Mammary epithelial cell (primary cell): Measurements from ENCODE around the gene ALKBH7.

Source experiments
- EZH2 ChIP-seq: IDR thresholded peaks from 2 replicates; pipeline ENCODE4 v1.6.1; 2012; ENCODE audit warnings: low read length, inconsistent platforms, borderline replicate concordance
- TF ChIP-seq, protein P1 (sequence below), 2 donors: IDR thresholded peaks in 1 of 2; conservative IDR thresholded peaks in 1 of 2; 2 replicates each; pipeline ENCODE4 v1.5.1; 2011 to 2012; ENCODE audit warnings: inconsistent platforms in 2 of 2, low read length in 2 of 2, mild to moderate bottlenecking in 2 of 2, control low read depth in 1 of 2, low read depth in 1 of 2; ENCODE audit not compliant: insufficient read depth in 1 of 2; ENCODE audit errors: extremely low read depth in 1 of 2

DNA sequence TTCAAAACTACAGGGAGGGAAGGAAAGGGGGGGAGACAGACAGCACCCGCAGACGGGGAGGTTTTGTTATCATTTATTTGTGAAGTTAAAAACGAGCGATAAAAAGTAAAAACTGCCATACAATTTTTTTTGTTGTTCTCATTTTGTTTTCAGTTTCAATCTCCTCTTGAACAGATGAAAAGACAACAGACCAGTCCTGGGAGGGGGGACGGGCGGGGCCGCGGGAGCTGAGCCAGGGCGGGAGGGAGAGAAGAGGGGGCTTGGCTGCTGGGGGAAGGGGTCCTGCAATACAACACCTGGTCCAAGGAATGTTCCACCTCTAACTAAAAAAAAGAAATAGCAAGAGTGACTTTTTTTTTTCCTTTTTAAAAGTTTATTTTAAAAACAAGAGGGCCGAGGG, 40.7 kb downstream of the ALKBH7 start:
- TF ChIP-seq, protein P1, sequence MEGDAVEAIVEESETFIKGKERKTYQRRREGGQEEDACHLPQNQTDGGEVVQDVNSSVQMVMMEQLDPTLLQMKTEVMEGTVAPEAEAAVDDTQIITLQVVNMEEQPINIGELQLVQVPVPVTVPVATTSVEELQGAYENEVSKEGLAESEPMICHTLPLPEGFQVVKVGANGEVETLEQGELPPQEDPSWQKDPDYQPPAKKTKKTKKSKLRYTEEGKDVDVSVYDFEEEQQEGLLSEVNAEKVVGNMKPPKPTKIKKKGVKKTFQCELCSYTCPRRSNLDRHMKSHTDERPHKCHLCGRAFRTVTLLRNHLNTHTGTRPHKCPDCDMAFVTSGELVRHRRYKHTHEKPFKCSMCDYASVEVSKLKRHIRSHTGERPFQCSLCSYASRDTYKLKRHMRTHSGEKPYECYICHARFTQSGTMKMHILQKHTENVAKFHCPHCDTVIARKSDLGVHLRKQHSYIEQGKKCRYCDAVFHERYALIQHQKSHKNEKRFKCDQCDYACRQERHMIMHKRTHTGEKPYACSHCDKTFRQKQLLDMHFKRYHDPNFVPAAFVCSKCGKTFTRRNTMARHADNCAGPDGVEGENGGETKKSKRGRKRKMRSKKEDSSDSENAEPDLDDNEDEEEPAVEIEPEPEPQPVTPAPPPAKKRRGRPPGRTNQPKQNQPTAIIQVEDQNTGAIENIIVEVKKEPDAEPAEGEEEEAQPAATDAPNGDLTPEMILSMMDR (conservative IDR thresholded peaks at IDR 0.05 in 1 of 2, IDR thresholded peaks at IDR 0.05 in 1 of 2; ENCODE audit: extremely low read depth in 1 of 2, insufficient read depth in 1 of 2, low read depth in 1 of 2, low read length in 2 of 2), result no peak
- no peak for TF ChIP-seq EZH2
